Upper lobe of right lung (tissue), 1 donor: ENCODE results near the gene TSPAN11. TPM values are rescaled to one million over a fixed set of nuclear protein-coding genes. Genes with fewer than 3 reads are reported as not detected.
"Not testable (repeated sequence)": the region's sequence is repeated elsewhere in the genome, so short reads cannot be mapped to it uniquely, and the experiment has no call there.

ENCODE experiments used
- ATAC-seq: fragments of 200-7000 bp; cut with Tn5 transposase; one replicate; pipeline ENCODE4 v1.9.1; 2020; ENCODE audit warnings: mild to moderate bottlenecking, moderate library complexity
- DNase-seq: peaks from one replicate; pipeline ENCODE4 v3.0.0-alpha.2; 2020
- H3K27ac ChIP-seq: fragments of 200-600 bp; one replicate; pipeline ENCODE4 v1.8.0; 2022
- H3K27me3 ChIP-seq: fragments of 200-600 bp; one replicate; pipeline ENCODE4 v1.8.0; 2022; ENCODE audit warnings: mild to moderate bottlenecking
- H3K36me3 ChIP-seq: fragments of 200-600 bp; one replicate; pipeline ENCODE4 v1.8.0; 2022
- H3K4me1 ChIP-seq: fragments of 200-600 bp; one replicate; pipeline ENCODE4 v1.8.0; 2022
- H3K4me3 ChIP-seq: fragments of 200-600 bp; one replicate; pipeline ENCODE4 v1.8.0; 2022; ENCODE audit warnings: mild to moderate bottlenecking
- H3K9me3 ChIP-seq: fragments of 200-600 bp; one replicate; pipeline ENCODE4 v1.8.0; 2022
- CTCF ChIP-seq: fragments of 200-600 bp; IDR thresholded peaks from one replicate; pipeline ENCODE4 v1.8.0; 2022; ENCODE audit warnings: antibody characterized with exemption
- intact Hi-C: fragments of 100-400 bp; cut with DNase I; formaldehyde crosslinking; loops from one replicate; pipeline ENCODE4 v1.11.0; 2022
- total RNA-seq: library from RNA; stranded (reverse); fragmentation: NEBNext Ultra II Directional; extraction: Animal tissue kit (Norgen Biotek cat#: 25700); gene quantifications from one replicate; pipeline ENCODE4 v1.2.1, GENCODE V29; 2021
- donor health status: DM: no; HTN: yes; CAD: no; lungs with severe emphysema.

Gene TSPAN11
- total RNA-seq, 1 donor from 2014 or later, result 7.8 TPM

- TF ChIP-seq CTCF, result no peak
- Histone ChIP-seq H3K27ac (no peak overlapping the region), H3K4me1 (no peaks in the 10 kb centered on the region), H3K4me3 (no peak overlapping the region), H3K36me3 (no peaks in the 10 kb centered on the region), H3K27me3 (no peaks in the 10 kb centered on the region), H3K9me3 (no peaks in the 10 kb centered on the region)
- ATAC-seq (no peak), DNase-seq (no peak)
- intact Hi-C loops, result no loop called here
Measured at GRCh38 chr12:31009976-31010375, 83.4 kb downstream of the TSPAN11 start.

GRCh38 chr12:31011336-31011735, 84.8 kb downstream of the TSPAN11 start:
- peak; percentile 44 for DNase-seq
- H3K4me1 ChIP-seq, result no peaks in the 10 kb centered on the region
- no peaks in the 10 kb centered on the region for H3K27me3 ChIP-seq
- H3K36me3 ChIP-seq, result no peaks in the 10 kb centered on the region
- no peak overlapping the region for H3K27ac ChIP-seq
- intact Hi-C loops, result no loop called here
- no peak for ATAC-seq
- no peak for TF ChIP-seq CTCF
- no peak overlapping the region for H3K4me3 ChIP-seq
- no peaks in the 10 kb centered on the region for H3K9me3 ChIP-seq

GRCh38 chr12:31011746-31012566, 85.4 kb downstream of the TSPAN11 start:
- no peaks in the 10 kb centered on the region for H3K4me1 ChIP-seq
- H3K27me3 ChIP-seq, result no peaks in the 10 kb centered on the region
- intact Hi-C loops, result no loop called here
- no peak overlapping the region for H3K4me3 ChIP-seq
- no peaks in the 10 kb centered on the region for H3K9me3 ChIP-seq
- peak; percentile 42 for DNase-seq
- no peak for TF ChIP-seq CTCF
- no peak for ATAC-seq
- H3K27ac ChIP-seq, result no peak overlapping the region
- no peaks in the 10 kb centered on the region for H3K36me3 ChIP-seq

- intact Hi-C loops, H3K27me3 ChIP-seq, H3K36me3 ChIP-seq, H3K27ac ChIP-seq, H3K9me3 ChIP-seq, H3K4me3 ChIP-seq, DNase-seq, H3K4me1 ChIP-seq, ATAC-seq: not testable (repeated sequence)
Measured at GRCh38 chr12:31012567-31012891, 86.0 kb downstream of the TSPAN11 start.

GRCh38 chr12:31015215-31015614, 88.7 kb downstream of the TSPAN11 start:
- H3K36me3 ChIP-seq, result no peaks in the 10 kb centered on the region
- H3K4me3 ChIP-seq, result no peak overlapping the region
- no peak overlapping the region for H3K27ac ChIP-seq
- TF ChIP-seq CTCF, result no peak
- no peaks in the 10 kb centered on the region for H3K9me3 ChIP-seq
- peak; percentile 28 for DNase-seq
- no peaks in the 10 kb centered on the region for H3K27me3 ChIP-seq
- intact Hi-C loops, result no loop called here
- no peaks in the 10 kb centered on the region for H3K4me1 ChIP-seq
- ATAC-seq, result no peak

- ATAC-seq (no peak), DNase-seq (peak; percentile 32)
- Histone ChIP-seq H3K4me3 (no peak overlapping the region), H3K27me3 (no peaks in the 10 kb centered on the region), H3K36me3 (no peaks in the 10 kb centered on the region), H3K27ac (no peak overlapping the region), H3K4me1 (no peaks in the 10 kb centered on the region), H3K9me3 (no peaks in the 10 kb centered on the region)
- no peak for TF ChIP-seq CTCF
- intact Hi-C loops, result no loop called here
Measured at GRCh38 chr12:31016057-31016456, 89.5 kb downstream of the TSPAN11 start.
